GM18868 (cell line): ENCODE data around the gene MMP23B.
"Not testable (repeated sequence)": the region's sequence is repeated elsewhere in the genome, so short reads cannot be mapped to it uniquely, and the experiment has no call there.

Experiments
- ATAC-seq: cut with Tn5 transposase; IDR thresholded peaks from one replicate; pipeline ENCODE4 v1.9.1; 2021; ENCODE audit warnings: mild to moderate bottlenecking, moderate library complexity; ENCODE audit not compliant: unreplicated experiment

The MMP23B gene

DNA sequence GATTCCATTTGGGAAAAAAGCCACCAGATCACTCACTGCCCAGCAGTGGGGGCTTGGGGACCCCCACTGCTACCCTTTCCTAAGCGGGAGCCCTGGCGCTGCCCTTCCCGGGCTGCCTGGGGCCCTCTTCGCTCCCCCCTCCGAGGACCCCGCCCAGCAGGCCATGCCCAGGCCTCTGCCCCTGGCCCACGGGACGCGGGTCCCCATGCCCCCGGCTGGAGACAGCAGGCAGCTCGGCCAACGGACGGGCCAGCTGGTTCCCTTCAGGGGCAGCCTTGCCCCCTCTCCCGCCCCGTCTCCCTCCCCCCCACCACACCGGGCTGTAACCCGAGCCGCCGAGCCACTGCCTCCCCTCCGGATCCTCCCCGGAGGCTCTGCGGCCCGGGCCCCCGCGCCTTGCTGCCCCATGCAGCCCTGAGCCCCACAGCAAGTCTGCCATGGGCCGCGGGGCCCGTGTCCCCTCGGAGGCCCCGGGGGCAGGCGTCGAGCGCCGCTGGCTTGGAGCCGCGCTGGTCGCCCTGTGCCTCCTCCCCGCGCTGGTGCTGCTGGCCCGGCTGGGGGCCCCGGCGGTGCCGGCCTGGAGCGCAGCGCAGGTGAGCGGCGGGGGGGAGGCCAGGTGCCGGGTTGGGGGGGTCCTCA is at the start of gene MMP23B:
Gene MMP23B (plus strand): TSS at position 392 of the 639 bp plus-strand sequence. CDS start 46 bp downstream, at position 438.
- ATAC-seq: no peak

DNA sequence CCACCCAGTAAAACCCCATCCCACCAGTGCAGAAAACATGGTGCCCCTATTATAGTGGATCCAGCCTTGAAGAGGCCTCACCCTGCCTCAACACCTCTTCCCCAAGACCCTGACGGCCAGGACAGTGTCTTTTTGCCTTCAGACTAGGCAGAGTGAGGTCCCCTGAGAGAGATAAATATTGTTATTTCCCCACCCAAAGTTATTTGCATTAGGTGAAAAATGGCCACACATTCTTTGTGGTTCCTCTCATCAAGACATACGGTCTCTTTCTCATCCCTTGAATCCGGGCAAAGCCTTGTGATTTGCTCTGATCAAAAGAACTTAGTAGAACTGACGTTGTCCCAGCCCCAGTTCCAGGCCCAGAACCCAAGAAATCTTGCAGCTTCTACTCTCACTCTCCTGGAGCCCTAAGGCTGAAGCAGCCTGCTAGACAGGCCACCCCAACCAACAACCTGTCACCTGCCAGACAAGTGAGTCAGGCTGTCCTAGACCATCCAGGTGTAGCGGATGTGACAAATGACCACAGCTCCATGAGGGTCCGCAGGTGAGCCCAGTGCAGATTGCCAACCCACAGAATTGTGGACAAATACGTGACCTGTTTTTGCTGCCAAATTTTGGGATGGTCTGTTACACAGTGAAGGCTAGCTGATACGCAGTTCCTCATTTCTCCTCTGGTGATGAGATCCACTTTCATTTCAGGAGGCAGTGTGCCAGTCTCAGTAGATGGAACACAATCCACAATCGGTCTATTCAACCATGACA is 49.2 kb upstream of the MMP23B start:
- ATAC-seq: no peak

DNA sequence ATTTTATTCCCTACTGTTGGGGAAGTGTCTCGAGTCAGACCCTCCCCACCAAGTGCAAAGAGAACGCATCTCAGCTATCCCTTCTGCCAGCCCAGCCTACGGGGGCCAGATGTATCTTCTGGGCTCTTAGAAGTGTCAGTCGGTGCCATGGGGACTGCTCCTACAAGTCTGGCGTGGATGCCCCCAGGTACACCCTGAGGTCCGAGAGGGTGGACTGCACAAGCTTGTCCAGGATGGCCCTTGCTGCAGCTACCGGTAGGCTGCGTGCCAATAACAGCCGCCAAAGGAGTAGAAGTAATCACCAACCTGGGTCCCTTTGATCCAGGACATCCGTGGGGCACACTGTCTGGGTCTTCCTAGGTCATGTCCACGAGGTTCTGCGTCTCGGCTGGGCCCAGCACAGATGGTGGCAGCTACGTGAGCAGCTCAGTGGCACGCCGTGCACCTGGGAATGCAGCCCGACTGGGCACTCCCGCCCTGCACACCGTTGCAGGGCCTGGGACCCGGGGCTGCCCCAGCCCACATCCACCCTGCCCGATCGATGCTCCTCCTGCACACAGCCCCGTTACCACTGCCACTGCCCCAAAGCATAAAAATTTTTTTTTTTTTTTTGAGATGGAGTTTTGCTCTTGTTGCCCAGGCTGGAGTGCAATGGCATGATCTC is 48.5 kb upstream of the MMP23B start:
- no peak for ATAC-seq

DNA sequence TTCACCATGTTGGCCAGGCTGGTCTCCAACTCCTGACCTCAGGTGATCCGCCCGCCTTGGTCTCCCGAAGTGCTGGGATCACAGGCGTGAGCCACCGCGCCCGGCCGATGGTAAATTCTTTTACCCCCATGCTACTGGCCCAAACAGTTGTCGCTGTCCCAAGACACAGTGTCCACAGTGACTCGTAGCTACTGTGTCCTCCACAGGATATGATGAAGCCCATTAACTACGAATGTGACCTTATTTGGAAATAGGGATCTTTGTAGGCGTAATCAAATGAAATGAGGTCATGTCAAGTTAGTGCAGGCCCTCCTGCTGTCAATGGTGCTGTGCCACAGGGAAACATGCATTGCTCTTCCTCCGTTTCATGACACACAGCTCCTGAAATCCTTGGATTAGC is 40.5 kb upstream of the MMP23B start:
- no peak for ATAC-seq

DNA sequence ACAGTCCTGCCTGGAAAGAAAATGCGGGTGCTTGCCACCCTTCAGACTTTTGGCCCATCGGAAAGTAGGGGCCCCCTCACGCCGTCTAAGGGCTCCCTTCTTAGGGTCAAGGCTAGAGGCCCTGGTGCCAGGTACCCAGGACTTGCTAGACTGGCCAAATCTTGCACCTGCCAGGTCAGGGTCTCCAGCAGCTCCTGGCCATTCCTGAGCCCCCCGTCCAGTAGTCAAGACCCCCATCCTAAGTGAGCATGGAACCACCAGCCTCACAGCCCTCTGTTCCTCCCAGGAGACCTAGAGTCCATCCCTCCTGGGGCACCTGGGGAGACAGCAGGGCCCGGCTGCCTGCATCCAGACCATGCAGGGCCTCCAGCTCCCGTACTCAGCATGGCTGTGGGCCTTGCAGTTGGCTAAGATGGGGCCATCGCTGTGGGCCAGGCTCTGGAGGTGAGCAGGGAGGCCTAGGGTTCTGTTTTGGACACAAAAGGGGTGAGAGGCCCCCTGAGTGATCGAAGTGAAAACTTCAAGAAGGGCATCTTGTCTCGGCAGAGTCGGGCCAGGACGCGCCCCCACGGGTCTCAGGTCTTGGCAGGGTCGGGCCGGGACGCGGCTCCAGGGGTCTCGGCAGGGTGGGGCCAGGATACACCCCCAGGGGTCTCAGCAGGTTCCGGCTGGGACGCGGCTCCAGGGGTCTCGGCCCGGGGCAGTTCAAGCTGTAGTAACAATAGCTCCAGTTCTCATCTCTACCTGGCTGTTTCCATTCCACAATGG is 38.0 kb upstream of the MMP23B start:
- no peak for ATAC-seq

DNA sequence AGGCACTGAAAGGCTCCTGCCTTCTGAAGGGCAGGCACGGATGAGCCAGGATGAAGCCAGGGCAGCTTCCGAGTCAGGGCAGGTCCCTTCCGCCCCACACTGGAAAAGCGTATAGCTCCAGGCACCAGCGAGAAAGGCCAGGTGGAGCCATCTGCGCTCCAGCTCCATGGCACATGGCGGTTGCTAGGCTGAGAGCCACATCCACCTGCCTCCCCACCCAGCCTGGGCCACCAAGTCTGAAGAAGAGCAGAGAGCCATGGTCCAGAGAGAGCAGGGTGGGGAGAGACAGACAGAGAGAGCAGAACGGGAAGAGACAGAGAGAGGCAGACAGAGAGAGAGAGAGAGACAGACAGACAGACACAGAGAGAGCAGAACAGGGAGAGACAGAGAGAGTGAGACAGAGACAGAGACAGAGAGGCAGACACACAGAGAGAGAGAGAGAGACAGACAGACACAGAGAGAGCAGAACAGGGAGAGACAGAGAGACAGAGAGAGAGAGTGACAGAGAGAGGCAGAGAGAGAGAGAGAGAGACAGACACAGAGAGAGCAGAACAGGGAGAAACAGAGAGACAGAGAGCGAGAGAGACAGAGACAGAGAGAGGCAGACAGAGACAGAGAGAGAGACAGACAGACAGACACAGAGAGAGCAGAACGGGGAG is 37.2 kb upstream of the MMP23B start:
- ATAC-seq: no peak

DNA sequence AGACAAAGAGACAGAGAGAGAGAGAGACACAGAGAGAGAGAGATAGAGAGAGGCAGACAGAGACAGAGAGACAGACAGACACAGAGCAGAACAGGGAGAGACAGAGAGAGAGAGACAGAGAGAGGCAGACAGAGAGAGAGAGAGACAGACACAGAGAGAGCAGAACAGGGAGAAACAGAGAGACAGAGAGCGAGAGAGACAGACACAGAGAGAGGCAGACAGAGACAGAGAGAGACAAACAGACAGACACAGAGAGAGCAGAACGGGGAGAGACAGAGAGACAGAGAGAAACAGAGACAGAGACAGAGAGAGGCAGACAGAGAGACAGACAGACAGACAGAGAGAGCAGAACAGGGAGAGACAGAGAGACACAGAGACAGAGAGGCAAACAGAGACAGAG is 36.6 kb upstream of the MMP23B start:
- ATAC-seq: not testable (repeated sequence)

DNA sequence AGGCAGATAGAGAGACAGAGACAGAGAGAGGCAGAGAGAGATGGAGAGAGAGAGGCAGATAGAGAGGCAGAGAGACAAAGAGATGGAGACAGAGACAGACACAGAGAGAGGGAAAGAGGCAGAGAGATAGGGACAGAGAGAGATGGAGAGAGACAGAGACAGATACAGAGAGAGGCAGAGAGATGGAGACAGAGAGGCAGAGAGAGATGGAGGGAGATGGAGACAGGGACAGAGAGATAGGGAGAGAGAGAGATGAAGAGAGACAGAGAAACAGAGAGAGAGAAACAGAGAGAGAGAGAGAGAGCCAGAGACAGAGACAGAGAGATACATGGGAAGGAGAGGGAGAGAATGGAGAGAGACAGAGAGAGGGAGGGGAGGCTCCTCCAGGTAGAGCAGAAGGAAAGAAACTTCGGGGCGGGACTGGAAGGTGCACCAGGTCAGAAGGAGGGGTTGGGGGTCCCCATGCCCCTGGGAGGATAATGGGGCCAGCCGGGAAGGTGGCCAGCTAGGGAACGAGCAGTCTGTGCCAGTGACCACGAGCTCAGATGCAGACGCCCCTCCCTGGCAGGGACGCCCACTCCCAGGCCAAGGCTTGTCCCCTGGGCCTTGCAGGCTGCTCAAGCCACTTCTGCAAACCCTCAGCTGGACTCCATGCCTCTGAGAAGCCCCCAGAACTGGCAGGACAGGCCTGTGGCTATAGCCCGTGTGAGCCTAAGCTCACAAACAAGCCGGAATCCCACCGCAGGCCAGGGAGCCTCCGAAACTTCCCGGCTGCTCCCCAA is 35.3 kb upstream of the MMP23B start:
- ATAC-seq: no peak

DNA sequence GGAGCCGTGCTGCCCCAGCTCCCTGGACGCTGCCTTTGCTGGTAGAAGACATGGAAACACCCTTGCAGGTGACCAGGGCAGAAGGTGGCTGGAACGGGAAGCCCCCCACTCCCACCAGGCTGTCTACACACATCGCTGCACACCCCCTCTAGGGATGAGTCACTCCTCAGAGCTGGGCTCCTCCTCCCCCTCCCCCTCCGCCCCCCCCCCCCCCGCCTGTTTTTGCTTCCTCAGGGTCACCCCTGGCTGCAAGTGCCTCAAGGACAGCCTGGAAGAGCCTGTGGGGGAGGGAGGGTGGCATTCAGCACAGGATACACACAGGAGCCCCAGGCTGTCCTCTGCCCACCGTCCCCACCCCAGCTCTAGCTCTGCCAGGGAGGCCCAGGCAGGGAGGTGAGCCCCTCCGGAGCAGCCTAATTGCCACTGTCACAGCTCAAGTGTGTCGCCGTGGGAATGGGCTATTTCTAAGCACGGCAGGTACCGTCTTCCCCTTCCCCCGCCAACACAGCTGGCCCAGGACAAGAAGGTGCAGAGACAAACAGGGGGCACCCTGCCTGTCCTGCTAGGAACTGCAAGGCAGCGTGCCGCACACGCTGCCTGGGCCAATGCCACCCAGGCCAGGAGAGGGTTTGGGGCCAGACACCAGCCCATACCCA is 34.6 kb upstream of the MMP23B start:
- no peak for ATAC-seq

DNA sequence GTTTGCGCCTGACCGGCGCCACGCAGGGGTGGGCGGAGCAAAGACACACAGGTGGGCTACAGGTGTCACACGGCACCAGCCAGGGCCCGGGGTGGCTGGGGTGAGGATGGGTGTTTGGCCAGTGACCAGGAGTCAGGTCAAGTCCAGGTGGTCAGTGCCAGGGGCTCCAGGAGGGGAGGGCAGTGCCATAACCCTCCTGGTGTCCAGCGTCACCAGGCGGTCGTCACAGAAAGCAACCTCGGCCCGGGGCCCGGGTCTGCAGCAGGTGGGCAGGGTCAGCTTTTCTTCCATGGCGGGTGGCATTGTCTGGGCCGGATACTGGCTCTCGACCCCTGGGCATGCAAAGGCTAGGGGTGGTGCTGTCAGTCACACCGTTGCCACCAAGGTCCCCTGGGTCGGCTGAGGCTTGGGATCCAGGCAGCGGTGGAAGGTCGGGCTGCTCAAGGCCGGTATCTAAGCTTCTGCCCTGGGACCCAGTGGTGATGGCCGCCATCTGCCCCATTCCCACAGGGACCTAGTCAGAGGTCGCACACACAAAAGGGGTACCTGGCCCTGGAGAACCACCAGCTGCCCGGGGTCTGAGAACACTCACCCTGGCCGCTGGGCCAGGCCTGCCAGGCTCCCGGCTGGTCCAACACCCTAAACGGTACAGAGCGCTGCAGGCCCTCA is 33.8 kb upstream of the MMP23B start:
- ATAC-seq: no peak

DNA sequence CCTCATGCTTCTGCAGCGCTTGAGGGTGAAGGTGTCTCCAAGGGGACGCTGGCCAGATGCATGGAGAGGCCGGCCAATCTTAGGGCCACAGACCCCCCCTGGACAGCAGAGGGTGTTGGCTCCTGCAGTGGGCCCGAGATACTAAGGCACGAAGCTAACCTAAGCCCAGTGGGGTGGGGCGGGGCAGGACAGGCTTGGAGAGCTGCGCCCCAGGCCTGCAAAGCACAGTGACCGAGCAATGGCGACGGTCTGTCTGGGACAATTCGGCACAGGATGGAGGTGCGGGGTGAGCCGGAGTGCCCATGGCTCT is 33.3 kb upstream of the MMP23B start:
- no peak for ATAC-seq

DNA sequence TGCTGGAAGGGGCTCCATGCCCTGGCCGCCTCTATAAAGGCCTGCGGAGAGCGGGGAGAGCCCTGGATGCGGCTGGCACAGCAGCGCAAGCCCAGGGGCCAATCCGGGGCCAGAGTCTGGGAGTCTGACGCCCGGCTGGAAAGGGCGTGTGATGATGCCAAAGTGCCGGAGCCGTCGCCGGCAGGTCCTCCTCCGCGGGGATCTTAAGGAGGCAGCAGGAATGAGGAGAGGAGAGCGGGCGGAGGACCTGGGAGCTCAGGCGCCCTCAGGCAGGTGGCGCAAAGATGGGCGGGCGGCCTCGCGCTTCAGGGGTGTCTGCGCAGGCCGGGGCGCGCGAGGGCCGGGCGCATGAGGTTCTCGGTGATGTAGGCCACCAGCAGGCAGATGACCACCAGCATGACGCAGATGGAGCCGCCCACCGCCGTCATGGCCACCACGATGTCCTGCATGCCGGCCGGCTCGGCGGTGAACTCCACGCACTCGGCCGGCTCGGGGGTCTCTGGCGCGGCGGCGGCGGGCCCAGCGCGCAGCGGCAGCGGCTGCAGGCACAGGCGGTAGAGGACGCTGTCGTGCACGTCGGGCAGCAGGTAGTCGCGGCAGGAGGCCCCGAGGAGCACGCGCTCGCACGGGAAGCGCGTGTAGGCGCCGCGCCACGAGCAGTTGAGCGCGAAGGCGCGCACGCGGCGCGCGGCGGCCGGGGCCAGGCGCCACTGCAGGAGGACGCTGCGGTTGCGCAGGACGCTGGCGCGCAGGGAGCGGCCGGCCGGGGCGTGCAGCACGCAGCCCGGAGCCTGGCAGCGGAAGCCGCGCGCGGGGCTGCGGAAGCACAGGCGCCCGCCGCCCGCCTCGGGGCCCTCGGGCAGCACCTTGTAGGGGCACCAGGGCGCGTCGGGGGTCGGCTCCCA is 32.7 kb upstream of the MMP23B start:
- ATAC-seq: no peak

DNA sequence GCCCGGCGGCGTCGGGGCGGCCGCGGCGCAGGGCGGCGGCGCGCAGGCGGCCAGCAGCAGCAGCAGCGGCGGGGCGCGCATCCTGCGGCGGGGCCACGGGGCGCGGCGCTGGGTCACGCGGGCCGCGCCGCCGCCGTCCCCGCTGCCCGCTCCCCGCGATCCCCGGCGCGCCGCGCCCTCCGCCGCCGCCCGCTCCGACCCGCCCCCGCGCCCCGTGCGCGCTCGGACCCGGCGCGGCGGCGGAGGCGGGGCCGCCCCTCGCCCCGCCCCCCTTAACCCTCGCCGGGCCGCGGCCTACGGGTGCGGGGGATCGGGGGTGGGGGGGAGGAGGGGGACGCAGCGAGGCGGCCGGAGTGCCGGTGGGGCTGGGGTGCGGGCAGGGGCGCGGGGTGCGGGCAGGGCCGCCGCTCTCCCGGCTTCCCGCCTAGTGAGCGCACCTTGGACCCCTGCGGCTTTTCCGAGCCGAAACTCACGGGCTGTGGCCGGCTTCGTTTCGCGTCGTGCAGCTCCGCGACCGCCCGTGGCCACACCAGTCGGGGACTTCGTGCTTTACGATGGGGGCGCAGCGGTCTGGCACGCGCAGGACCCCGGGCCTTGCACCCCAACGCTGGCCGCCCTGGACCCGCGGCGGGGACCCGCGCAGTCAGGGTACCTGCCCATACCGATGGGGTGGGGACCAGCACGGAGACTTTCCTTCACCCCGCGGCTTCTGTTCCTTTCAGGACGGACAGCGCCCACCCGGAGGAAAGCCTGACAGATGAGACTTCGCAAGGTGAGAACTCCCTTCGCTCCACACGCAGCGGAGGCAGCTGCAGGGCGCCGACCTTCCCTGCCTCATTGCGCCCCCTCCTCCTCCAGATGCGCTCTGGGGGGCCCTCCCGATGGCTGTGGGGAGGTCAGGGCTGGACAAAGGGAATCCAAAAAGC is 31.8 kb upstream of the MMP23B start, which contains the start of gene FNDC10:
Gene FNDC10 (minus strand): TSS at position 201 of the 926 bp plus-strand sequence. CDS start 120 bp downstream, at position 81.
- ATAC-seq: no peak

DNA sequence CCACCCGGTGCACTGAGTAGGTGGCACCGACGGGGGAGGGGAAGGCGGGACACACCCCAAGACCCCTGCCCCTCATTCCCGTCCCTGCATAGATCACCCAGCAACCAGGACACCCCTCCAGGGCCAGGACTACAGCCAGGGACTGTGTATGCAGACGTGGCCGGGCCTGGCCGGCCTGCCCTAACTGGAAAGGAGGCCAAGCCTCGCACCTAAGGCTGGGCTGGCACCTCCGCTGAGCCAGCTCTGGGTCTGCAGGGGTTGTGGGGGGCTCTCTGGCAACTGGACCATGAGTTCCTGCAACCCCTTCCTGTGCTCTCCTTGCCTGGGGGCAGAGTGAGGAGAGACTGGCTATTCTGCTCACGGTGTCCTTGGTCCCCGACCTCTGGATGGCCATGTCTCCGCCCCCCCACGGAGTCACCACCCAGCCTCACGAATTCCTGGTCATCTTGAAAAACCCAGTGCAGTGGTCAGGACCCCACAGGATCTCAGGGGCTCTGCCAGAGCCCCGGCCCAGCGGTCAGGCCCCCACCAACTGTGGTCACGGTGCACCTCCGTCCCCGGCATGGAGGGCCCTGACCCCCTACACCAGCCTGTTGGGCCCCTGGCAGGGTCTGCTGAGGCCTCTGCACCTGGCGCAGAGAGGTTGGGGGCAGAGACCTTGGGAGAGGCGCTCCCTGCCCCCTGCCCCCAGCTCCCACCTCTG is 31.0 kb upstream of the MMP23B start:
- no peak for ATAC-seq

DNA sequence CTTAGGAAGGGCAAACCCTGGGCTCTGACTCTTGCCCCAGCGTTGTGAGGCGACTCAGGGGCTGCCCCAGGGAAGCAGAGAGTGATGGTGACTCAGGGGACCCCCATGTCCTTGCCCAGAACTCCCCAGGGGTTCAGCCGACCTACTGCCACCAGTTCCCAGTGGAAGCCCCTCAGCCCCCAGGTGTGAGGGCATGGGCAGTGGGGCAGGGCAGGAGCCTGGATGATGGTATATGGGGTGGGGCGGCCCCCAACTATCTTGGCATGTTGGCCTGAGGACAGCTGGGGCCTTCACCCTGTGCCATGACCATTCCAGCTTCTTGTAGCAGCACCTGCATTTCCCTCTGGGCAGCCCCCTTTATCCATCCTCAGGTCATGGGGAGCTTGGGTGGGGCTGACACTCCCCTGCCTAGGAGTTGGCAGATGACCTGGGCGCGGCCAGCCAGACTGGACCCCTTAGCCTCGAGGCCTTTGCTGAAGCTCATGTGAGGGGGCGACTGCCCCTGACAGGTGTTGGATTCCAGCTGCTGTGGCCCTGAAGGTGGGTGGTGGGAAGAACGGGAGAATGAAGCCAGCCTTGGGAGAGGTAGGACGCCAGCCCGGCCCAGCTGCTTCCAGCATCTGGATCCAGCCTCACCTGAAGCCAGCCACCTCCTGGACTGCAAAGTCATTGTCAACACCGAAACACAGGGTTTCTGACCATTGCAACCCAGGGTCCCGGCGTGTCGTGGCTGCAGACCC is 30.2 kb upstream of the MMP23B start:
- ATAC-seq: no peak
